K562 (cell line): ENCODE measurements around the gene PKDREJ. TPM values are rescaled to one million over a fixed set of nuclear protein-coding genes. Genes with fewer than 3 reads are reported as not detected.

Experiments used
- FOXA3 ChIP-seq, 2 experiments: fragments of 450-650 bp in 1 of 2; sonication (generic) in 1 of 2; formaldehyde crosslinking; IDR thresholded peaks in 1 of 2; conservative IDR thresholded peaks in 1 of 2; 2 replicates each; pipeline versions ENCODE4 v1.4.0 to v1.8.0; 2020 to 2022; ENCODE audit warnings: mild to moderate bottlenecking in 2 of 2, missing genetic modification reagents in 1 of 2
- KLF10 ChIP-seq: fragments of 250-450 bp; sonication (Bioruptor Pico); IDR thresholded peaks from 2 replicates; pipeline ENCODE4 v1.6.1; 2021; ENCODE audit warnings: matching md5 sums
- MEIS2 ChIP-seq: fragments of 450-650 bp; IDR thresholded peaks from 2 replicates; pipeline ENCODE4 v1.6.1; 2014; ENCODE audit warnings: mild to moderate bottlenecking; ENCODE audit not compliant: partially characterized antibody
- MYNN ChIP-seq, 2 experiments: sonication (generic); formaldehyde crosslinking in 1 of 2; IDR thresholded peaks; 2 replicates each; pipeline versions ENCODE4 v1.5.0 to v1.6.1; 2016 to 2020; ENCODE audit warnings: antibody characterized with exemption in 1 of 2, missing genetic modification reagents in 1 of 2
- NRF1 ChIP-seq, 2 experiments: fragments of 450-650 bp; IDR thresholded peaks in 1 of 2; conservative IDR thresholded peaks in 1 of 2; 2 replicates each; pipeline ENCODE4 v1.6.1; 2014; ENCODE audit warnings: mild to moderate bottlenecking in 2 of 2
- RBM22 ChIP-seq: fragments of 200-400 bp; formaldehyde crosslinking; IDR thresholded peaks from 2 replicates; pipeline ENCODE4 v1.6.1; 2018; ENCODE audit warnings: low read length, low read depth; ENCODE audit not compliant: poor library complexity, severe bottlenecking
- SUPT5H ChIP-seq: fragments of 450-650 bp; IDR thresholded peaks from 2 replicates; pipeline ENCODE4 v1.6.1; 2016
- TAF1 ChIP-seq: IDR thresholded peaks from 2 replicates; pipeline ENCODE4 v1.6.1; 2011; ENCODE audit warnings: mild to moderate bottlenecking, low read length, moderate library complexity; ENCODE audit not compliant: insufficient read depth, control insufficient read depth, severe bottlenecking; ENCODE audit errors: extremely low read depth
- YY1 ChIP-seq, 3 experiments: IDR thresholded peaks; 2 replicates each; pipeline ENCODE4 v1.6.1; 2011; ENCODE audit warnings: low read length in 2 of 3, mild to moderate bottlenecking in 2 of 3, moderate library complexity in 2 of 3, borderline replicate concordance in 1 of 3, control low read depth in 1 of 3, low read depth in 1 of 3; ENCODE audit not compliant: insufficient read depth in 3 of 3, insufficient replicate concordance in 2 of 3, control insufficient read depth in 1 of 3, insufficient read length in 1 of 3; ENCODE audit errors: extremely low read depth in 1 of 3
- ZFX ChIP-seq: sonication (generic); formaldehyde crosslinking; IDR thresholded peaks from 2 replicates; pipeline ENCODE4 v1.8.0; 2022; ENCODE audit warnings: mild to moderate bottlenecking, missing genetic modification reagents, moderate library complexity
- ZNF143 ChIP-seq: sonication (generic); formaldehyde crosslinking; IDR thresholded peaks from 2 replicates; pipeline ENCODE4 v1.9.0; 2022; ENCODE audit warnings: mild to moderate bottlenecking, missing genetic modification reagents
- ZNF263 ChIP-seq: sonication (generic); formaldehyde crosslinking; IDR thresholded peaks from 2 replicates; pipeline ENCODE4 v1.8.0; 2022; ENCODE audit warnings: mild to moderate bottlenecking, missing genetic modification reagents, borderline replicate concordance
- ZNF318 ChIP-seq, 2 experiments: fragments of 450-650 bp; IDR thresholded peaks; 2 replicates each; pipeline ENCODE4 v1.6.1; 2016; ENCODE audit warnings: mild to moderate bottlenecking in 2 of 2, borderline replicate concordance in 1 of 2, low read depth in 1 of 2, moderate library complexity in 1 of 2
- ZNF695 ChIP-seq: fragments of 450-650 bp; formaldehyde crosslinking; IDR thresholded peaks from 2 replicates; pipeline ENCODE4 v1.4.0; 2020; ENCODE audit warnings: mild to moderate bottlenecking, moderate library complexity
- polyA plus RNA-seq, 8 experiments: library from polyadenylated mRNA; depleted of rRNA in 4 of 8; stranded (reverse) in 5 of 8; unstranded in 3 of 8; fragments of >200 nt; fragmentation: Nextera tagmentation in 2 of 8; fragmentation: Illumina TruSeq in 1 of 8; extraction: Ambion mirVana in 2 of 8; extraction: Trizol in 1 of 8; gene quantifications; 2 replicates each; pipeline versions ENCODE4 v1.2.1 to v1.2.3, GENCODE V29; 2011 to 2014; ENCODE audit warnings: inconsistent platforms in 1 of 8, missing spikeins in 1 of 8
- total RNA-seq, 7 experiments: library from RNA; depleted of rRNA in 6 of 7; stranded (reverse); fragments of >200 nt in 6 of 7; fragmentation: Illumina TruSeq in 2 of 7; extraction: Trizol in 2 of 7; gene quantifications; 2 replicates each; pipeline versions ENCODE4 v1.2.1 to v1.2.3, GENCODE V29; 2011 to 2021; ENCODE audit warnings: low replicate concordance in 1 of 7
- TF ChIP-seq, protein P1 (sequence below): fragments of 250-450 bp; sonication (Bioruptor Pico); IDR thresholded peaks from 2 replicates; pipeline ENCODE4 v1.5.0; 2020; ENCODE audit warnings: mild to moderate bottlenecking

The PKDREJ gene
- total and polyA plus RNA-seq, 9 of the 15 experiments (the other 6 are each of a cell fraction or from before 2014, with no cell fraction given): 0.03 TPM; not detected in 8

DNA sequence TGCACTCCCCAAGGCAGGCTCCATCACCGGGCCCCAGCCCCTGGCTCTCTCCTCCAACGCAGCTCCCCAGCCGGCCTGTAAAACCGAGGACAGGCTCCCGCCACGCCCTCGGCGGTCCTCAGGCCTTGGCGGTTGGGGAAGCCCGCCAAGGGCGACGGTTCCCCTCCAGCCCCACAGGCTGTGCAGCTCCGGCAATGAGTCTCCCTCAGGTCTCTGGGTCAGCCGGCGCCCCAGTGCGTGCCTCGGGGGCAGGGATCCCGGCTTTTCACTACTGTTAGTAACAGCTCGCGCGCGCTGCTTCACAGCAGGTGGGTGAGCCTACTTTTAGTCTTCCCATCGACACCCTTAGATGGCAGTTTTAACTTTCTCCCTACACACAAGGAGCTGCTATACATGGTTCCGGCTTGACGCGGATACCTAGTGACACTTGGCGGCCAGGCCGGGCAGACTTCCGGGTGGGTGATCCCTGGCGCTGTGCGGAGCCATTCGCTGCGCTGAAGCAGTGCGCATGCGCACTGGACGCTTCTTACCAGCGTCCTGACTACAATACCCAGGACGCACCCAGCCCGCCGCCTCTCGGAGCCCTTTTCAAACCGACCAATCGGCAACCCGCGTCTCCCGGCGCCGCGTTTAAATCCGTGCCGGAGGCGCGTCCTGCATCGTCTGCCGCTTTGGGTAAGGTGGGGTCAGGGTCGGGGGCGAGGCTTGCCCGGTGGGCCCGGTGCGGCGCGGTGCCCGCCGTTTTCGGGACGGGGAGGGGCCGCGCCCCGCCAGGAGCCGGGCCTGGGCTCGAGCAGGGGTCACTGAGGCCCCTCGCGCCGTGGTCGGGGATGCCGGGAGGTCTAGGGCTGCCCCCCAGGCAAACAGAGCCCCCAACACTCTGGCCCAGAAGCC lies 33.4 kb upstream of the PKDREJ start, which contains the start of gene GTSE1 (continued):
- TF ChIP-seq, protein P1, sequence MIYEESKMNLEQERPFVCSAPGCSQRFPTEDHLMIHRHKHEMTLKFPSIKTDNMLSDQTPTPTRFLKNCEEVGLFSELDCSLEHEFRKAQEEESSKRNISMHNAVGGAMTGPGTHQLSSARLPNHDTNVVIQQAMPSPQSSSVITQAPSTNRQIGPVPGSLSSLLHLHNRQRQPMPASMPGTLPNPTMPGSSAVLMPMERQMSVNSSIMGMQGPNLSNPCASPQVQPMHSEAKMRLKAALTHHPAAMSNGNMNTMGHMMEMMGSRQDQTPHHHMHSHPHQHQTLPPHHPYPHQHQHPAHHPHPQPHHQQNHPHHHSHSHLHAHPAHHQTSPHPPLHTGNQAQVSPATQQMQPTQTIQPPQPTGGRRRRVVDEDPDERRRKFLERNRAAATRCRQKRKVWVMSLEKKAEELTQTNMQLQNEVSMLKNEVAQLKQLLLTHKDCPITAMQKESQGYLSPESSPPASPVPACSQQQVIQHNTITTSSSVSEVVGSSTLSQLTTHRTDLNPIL (CRISPR knock-in tag): no peak
- TF ChIP-seq ZNF263 (CRISPR knock-in tag) (no peak), FOXA3 (CRISPR knock-in tag; conservative IDR thresholded peaks at IDR 0.05 in 1 of 2, IDR thresholded peaks at IDR 0.05 in 1 of 2) (no peak), MEIS2 (peak; percentile 90), SUPT5H (peak; percentile 70), ZNF143 (CRISPR knock-in tag) (peak; percentile 79), MYNN (IDR thresholded peaks at IDR 0.05) (peak; percentile 65; the same call in 1 of the 2 replicates), MYNN (CRISPR knock-in tag; IDR thresholded peaks at IDR 0.05) (no peak), ZNF318 (IDR thresholded peaks at IDR 0.05; ENCODE audit: borderline replicate concordance in 1 of 2, low read depth in 1 of 2) (no peak), ZFX (CRISPR knock-in tag) (peak; percentile 79), RBM22 (peak; percentile 39), KLF10 (CRISPR knock-in tag) (no peak), YY1 (IDR thresholded peaks at IDR 0.05; ENCODE audit: borderline replicate concordance in 1 of 3, control insufficient read depth in 1 of 3, extremely low read depth in 1 of 3, insufficient read depth in 3 of 3, insufficient read length in 1 of 3, insufficient replicate concordance in 2 of 3, low read depth in 1 of 3, low read length in 2 of 3) (peak in 2 of 3 experiments; percentile 68 to 82), TAF1 (peak; percentile 76), NRF1 (conservative IDR thresholded peaks at IDR 0.05 in 1 of 2, IDR thresholded peaks at IDR 0.05 in 1 of 2) (peak; percentile 98 to 99), ZNF695 (CRISPR knock-in tag) (no peak)
